IMR-90 (cell line): Measurements from ENCODE around the gene ADH6. TPM values are rescaled to one million over a fixed set of nuclear protein-coding genes. Genes with fewer than 3 reads are reported as not detected.
"Not testable (repeated sequence)": the region's sequence is repeated elsewhere in the genome, so short reads cannot be mapped to it uniquely, and the experiment has no call there.

ENCODE experiments used
- ATAC-seq: fragments of 200-7000 bp; cut with Tn5 transposase; 2 replicates; pipeline ENCODE4 v1.9.1; 2020; ENCODE audit warnings: low read depth, mild to moderate bottlenecking, moderate library complexity
- BruUV-seq: library from RNA; stranded (reverse); fragments of 400-500 nt; replicated peaks from 2 replicates; lab custom pipeline; 2021; lab: Mats Ljungman, UMichigan
- CTCF ChIA-PET: fragments of 300-600 bp; formaldehyde crosslinking; extraction: SDS; loops from one replicate; lab custom pipeline; 2021; ENCODE audit warnings: antibody characterized with exemption; lab: Yijun Ruan, JAX
- POLR2A ChIA-PET: fragments of 300-600 bp; sonication (Branson Sonifier 250); formaldehyde crosslinking; loops from one replicate; lab custom pipeline; 2022; ENCODE audit warnings: antibody characterized with exemption; ENCODE audit not compliant: unreplicated experiment; lab: Charles Lee
- DNase-seq: peaks from one replicate; pipeline ENCODE4 v3.0.0; 2013
- H2AFZ ChIP-seq: replicated peaks from 2 replicates; pipeline ENCODE3; 2013; ENCODE audit warnings: low read length, mild to moderate bottlenecking; ENCODE audit not compliant: poor library complexity
- H2AK5ac ChIP-seq: 2 replicates; pipeline ENCODE4 v1.6.1; 2013; ENCODE audit warnings: low read depth, low read length, inconsistent platforms
- H2AK9ac ChIP-seq: replicated peaks from 2 replicates; pipeline ENCODE3; 2013; ENCODE audit warnings: mild to moderate bottlenecking, low read depth, low read length, moderate library complexity; ENCODE audit not compliant: poor library complexity
- H2BK120ac ChIP-seq: 2 replicates; pipeline ENCODE4 v1.6.1; 2013; ENCODE audit warnings: low read depth, low read length, inconsistent platforms
- H2BK15ac ChIP-seq: 3 replicates; pipeline ENCODE4 v1.6.1; 2013; ENCODE audit warnings: low read depth, low read length, inconsistent platforms
- H2BK20ac ChIP-seq: 2 replicates; pipeline ENCODE4 v1.6.1; 2013; ENCODE audit warnings: low read depth, mild to moderate bottlenecking, inconsistent platforms, low read length, moderate library complexity
- H2BK5ac ChIP-seq: 2 replicates; pipeline ENCODE4 v1.6.1; 2013; ENCODE audit warnings: mild to moderate bottlenecking, low read depth, low read length, inconsistent platforms; ENCODE audit not compliant: poor library complexity, severe bottlenecking
- H3K14ac ChIP-seq: replicated peaks from 2 replicates; pipeline ENCODE4 v1.6.1; 2013; ENCODE audit warnings: low read depth, low read length, inconsistent platforms
- H3K18ac ChIP-seq: 2 replicates; pipeline ENCODE4 v1.6.1; 2013; ENCODE audit warnings: low read depth, low read length, control low read depth
- H3K23ac ChIP-seq: 2 replicates; pipeline ENCODE4 v1.6.1; 2013; ENCODE audit warnings: low read depth, low read length, inconsistent platforms
- H3K27ac ChIP-seq: 2 replicates; pipeline ENCODE4 v1.5.1; 2013; ENCODE audit warnings: mild to moderate bottlenecking, control low read depth, low read length; ENCODE audit not compliant: insufficient read depth
- H3K27me3 ChIP-seq: 2 replicates; pipeline ENCODE4 v1.6.1; 2013; ENCODE audit warnings: low read length; ENCODE audit not compliant: control insufficient read depth, insufficient read depth
- H3K36me3 ChIP-seq: 2 replicates; pipeline ENCODE4 v1.6.1; 2013; ENCODE audit warnings: low read length, mixed read lengths; ENCODE audit not compliant: control insufficient read depth, insufficient read depth
- H3K4ac ChIP-seq: 2 replicates; pipeline ENCODE4 v1.6.1; 2013; ENCODE audit warnings: low read depth, low read length, inconsistent platforms
- H3K4me1 ChIP-seq: 2 replicates; pipeline ENCODE4 v1.6.1; 2013; ENCODE audit warnings: low read length, mixed read lengths; ENCODE audit not compliant: control insufficient read depth, insufficient read depth
- H3K4me2 ChIP-seq: 2 replicates; pipeline ENCODE4 v1.6.1; 2013; ENCODE audit warnings: low read depth, mild to moderate bottlenecking, control low read depth, low read length, moderate library complexity
- H3K4me3 ChIP-seq: 2 replicates; pipeline ENCODE4 v1.5.1; 2013; ENCODE audit warnings: low read depth, mild to moderate bottlenecking, control low read depth, low read length, moderate library complexity; ENCODE audit not compliant: insufficient read depth
- H3K56ac ChIP-seq: 2 replicates; pipeline ENCODE4 v1.6.1; 2013; ENCODE audit warnings: low read length, inconsistent platforms; ENCODE audit not compliant: insufficient read depth; ENCODE audit errors: extremely low read depth
- H3K79me1 ChIP-seq, 2 experiments: 2 replicates each; pipeline ENCODE4 v1.6.1; 2013; ENCODE audit warnings: low read length in 2 of 2, inconsistent platforms in 1 of 2, low read depth in 1 of 2
- H3K9ac ChIP-seq: 2 replicates; pipeline ENCODE4 v1.6.1; 2013; ENCODE audit warnings: low read depth, low read length, control low read depth
- H3K9me1 ChIP-seq: 2 replicates; pipeline ENCODE4 v1.6.1; 2013; ENCODE audit warnings: low read length, inconsistent platforms; ENCODE audit not compliant: insufficient read depth
- H3K9me3 ChIP-seq: 2 replicates; pipeline ENCODE4 v1.6.1; 2013; ENCODE audit warnings: low read length; ENCODE audit not compliant: control insufficient read depth, insufficient read depth
- H4K20me1 ChIP-seq: 2 replicates; pipeline ENCODE4 v1.6.1; 2013; ENCODE audit warnings: low read length, inconsistent platforms; ENCODE audit not compliant: insufficient read depth
- H4K5ac ChIP-seq: 2 replicates; pipeline ENCODE4 v1.6.1; 2013; ENCODE audit warnings: mild to moderate bottlenecking, low read depth, low read length, control low read depth
- H4K8ac ChIP-seq, 2 experiments: 2 replicates each; pipeline ENCODE4 v1.6.1; 2013; ENCODE audit warnings: low read depth in 2 of 2, low read length in 2 of 2, control low read depth in 1 of 2, inconsistent platforms in 1 of 2
- H4K91ac ChIP-seq: 2 replicates; pipeline ENCODE4 v1.6.1; 2013; ENCODE audit warnings: low read depth, low read length, inconsistent platforms; ENCODE audit not compliant: insufficient read depth
- WGBS, 2 experiments: methylation state at CpG; one replicate each; pipeline versions ENCODE4 v1.1.5 to v1.1.7; 2013; ENCODE audit warnings: missing lambda C conversion rate in 2 of 2; ENCODE audit not compliant: insufficient read length in 1 of 2; ENCODE audit errors: extremely low coverage in 2 of 2; 5-methylcytosine and 5-hydroxymethylcytosine counted together
- dilution Hi-C: fragments of 300-500 bp; cut with HindIII; formaldehyde crosslinking; loops from one replicate; pipeline ENCODE4 v1.14.3; 2018; ENCODE audit warnings: low sequenced_read_pairs; ENCODE audit not compliant: unreplicated experiment
- in situ Hi-C: fragments of 300-500 bp; cut with MboI; formaldehyde crosslinking; loops from 3 replicates; pipeline ENCODE4 v1.14.3; 2019; ENCODE audit warnings: low sequenced_read_pairs, inconsistent platforms, mixed read lengths
- intact Hi-C: fragments of 100-400 bp; cut with micrococcal nuclease; formaldehyde crosslinking; loops from 2 replicates; pipeline ENCODE4 v1.10.0; 2022
- polyA plus RNA-seq, 3 experiments: library from polyadenylated mRNA; depleted of rRNA; stranded (reverse); fragments of >200 nt; gene quantifications; 2 replicates each; pipeline ENCODE4 v1.2.3, GENCODE V29; 2012; ENCODE audit warnings: low replicate concordance in 1 of 3
- total RNA-seq: library from RNA; depleted of rRNA; stranded (reverse); fragments of >200 nt; gene quantifications from 2 replicates; pipeline ENCODE4 v1.2.3, GENCODE V29; 2012

The ADH6 gene
- total and polyA plus RNA-seq, 2 of the 4 experiments (the other 2 are of a cell fraction) = not detected

- H3K79me1 ChIP-seq, ATAC-seq, H4K91ac ChIP-seq, H2AFZ ChIP-seq, H2AK9ac ChIP-seq, H4K20me1 ChIP-seq, H3K9me3 ChIP-seq, dilution Hi-C loops, DNase-seq, H3K4ac ChIP-seq, H4K5ac ChIP-seq, H2BK15ac ChIP-seq, H3K18ac ChIP-seq, H3K27ac ChIP-seq, in situ Hi-C loops, H3K23ac ChIP-seq, H3K27me3 ChIP-seq, CTCF ChIA-PET, BruUV-seq, H3K9ac ChIP-seq, H3K36me3 ChIP-seq, H3K9me1 ChIP-seq, H2BK5ac ChIP-seq, intact Hi-C loops, H3K56ac ChIP-seq, H2AK5ac ChIP-seq, H2BK20ac ChIP-seq, H3K4me2 ChIP-seq, H2BK120ac ChIP-seq, H3K4me3 ChIP-seq, H3K4me1 ChIP-seq, POLR2A ChIA-PET, H3K14ac ChIP-seq, H4K8ac ChIP-seq: not testable (repeated sequence)
- no CpG with 5 or more reads among the region's 1 CpG for WGBS, 2 experiments
These were observed 9.7 kb upstream of the ADH6 start for GRCh38 chr4:99228706-99229105.

GRCh38 chr4:99227646-99228045 is 8.6 kb upstream of the ADH6 start:
- intact Hi-C loops, H2BK120ac ChIP-seq, CTCF ChIA-PET, H3K9me1 ChIP-seq, H3K4me2 ChIP-seq, H2AK5ac ChIP-seq, H2AK9ac ChIP-seq, H2BK15ac ChIP-seq, ATAC-seq, H3K18ac ChIP-seq, H2AFZ ChIP-seq, H3K9ac ChIP-seq, in situ Hi-C loops, H4K20me1 ChIP-seq, DNase-seq, BruUV-seq, H4K5ac ChIP-seq, H4K8ac ChIP-seq, H3K4me1 ChIP-seq, H4K91ac ChIP-seq, H3K14ac ChIP-seq, H3K56ac ChIP-seq, H3K27ac ChIP-seq, H3K4me3 ChIP-seq, H3K36me3 ChIP-seq, H3K23ac ChIP-seq, H3K4ac ChIP-seq, dilution Hi-C loops, POLR2A ChIA-PET, H3K27me3 ChIP-seq, H2BK5ac ChIP-seq, H3K9me3 ChIP-seq, H2BK20ac ChIP-seq, H3K79me1 ChIP-seq: not testable (repeated sequence)
- no CpG with 5 or more reads among the region's 4 CpGs for WGBS, 2 experiments
